Measurements from ENCODE around the gene PIK3IP1.

Gene PIK3IP1

GRCh38 chr22:31340360-31340759 is 48.1 kb upstream of the PIK3IP1 start:
- Histone ChIP-seq H3K79me2 (ENCODE audit: insufficient read depth, low read length) (peaks cover 58% of the 10 kb centered on the region), H3K36me3 (ENCODE audit: low read length) (peaks cover 1% of the 10 kb centered on the region; the same call in 1 of the 2 replicates), H3K27ac (ENCODE audit: low read depth, low read length) (no peak overlapping the region)

GRCh38 chr22:31339148-31339832 is 47.0 kb upstream of the PIK3IP1 start:
- Histone ChIP-seq H3K27me3 (ENCODE audit: low read length) (no peaks in the 10 kb centered on the region), H3K79me2 (ENCODE audit: insufficient read depth, low read length) (peaks cover 47% of the 10 kb centered on the region), H4K20me1 (ENCODE audit: low read depth, low read length) (no peaks in the 10 kb centered on the region), H3K27ac (ENCODE audit: low read depth, low read length) (no peak overlapping the region), H3K9ac (ENCODE audit: low read length) (no peak overlapping the region), H3K4me2 (ENCODE audit: low read depth, low read length, poor library complexity, severe bottlenecking) (no peak overlapping the region), H3F3A (ENCODE audit: insufficient read depth) (0 out of 2 replicates have a peak, but pooled peaks cover 10% of the 10 kb centered on the region), H3K9me3 (ENCODE audit: insufficient read depth, low read length) (no peaks in the 10 kb centered on the region), H3K4me3 (ENCODE audit: insufficient read depth, low read length, poor library complexity, severe bottlenecking) (no peak overlapping the region), H3K9me2 (replicated peaks; ENCODE audit: insufficient read depth, low read length) (no peaks in the 10 kb centered on the region), H2AFZ (ENCODE audit: low read depth, low read length, severe bottlenecking) (no peak overlapping the region), H3K36me3 (ENCODE audit: low read length) (peaks cover 5% of the 10 kb centered on the region)
- TF ChIP-seq CTCF (IDR thresholded peaks at IDR 0.05; ENCODE audit: insufficient read depth, low read length, poor library complexity, severe bottlenecking) (no peak), EZH2phosphoT487 (conservative IDR thresholded peaks at IDR 0.05; ENCODE audit: low read length) (no peak)

More at GRCh38 chr22:31340360-31340759, 48.1 kb upstream of the PIK3IP1 start:
- no peak overlapping the region for H2AFZ ChIP-seq (ENCODE audit: low read depth, low read length, severe bottlenecking)
- no peak overlapping the region for H3K4me3 ChIP-seq (ENCODE audit: insufficient read depth, low read length, poor library complexity, severe bottlenecking)
- TF ChIP-seq EZH2phosphoT487 (conservative IDR thresholded peaks at IDR 0.05; ENCODE audit: low read length), result no peak
- no peaks in the 10 kb centered on the region for H3K27me3 ChIP-seq (ENCODE audit: low read length)
- H3K9me3 ChIP-seq (ENCODE audit: insufficient read depth, low read length), result no peaks in the 10 kb centered on the region
- H3F3A ChIP-seq (ENCODE audit: insufficient read depth), result 0 out of 2 replicates have a peak, but pooled peaks cover 10% of the 10 kb centered on the region
- H4K20me1 ChIP-seq (ENCODE audit: low read depth, low read length), result no peaks in the 10 kb centered on the region
- no peak overlapping the region for H3K9ac ChIP-seq (ENCODE audit: low read length)
- no peaks in the 10 kb centered on the region for H3K9me2 ChIP-seq (replicated peaks; ENCODE audit: insufficient read depth, low read length)
- no peak overlapping the region for H3K4me2 ChIP-seq (ENCODE audit: low read depth, low read length, poor library complexity, severe bottlenecking)

GRCh38 chr22:31337178-31337577 is 44.9 kb upstream of the PIK3IP1 start:
- Histone ChIP-seq H3F3A (ENCODE audit: insufficient read depth) (no peaks in the 10 kb centered on the region), H3K27me3 (ENCODE audit: low read length) (no peaks in the 10 kb centered on the region), H3K9me2 (replicated peaks; ENCODE audit: insufficient read depth, low read length) (no peaks in the 10 kb centered on the region), H3K9me3 (ENCODE audit: insufficient read depth, low read length) (no peaks in the 10 kb centered on the region), H3K9ac (ENCODE audit: low read length) (no peak overlapping the region), H2AFZ (ENCODE audit: low read depth, low read length, severe bottlenecking) (no peak overlapping the region), H3K27ac (ENCODE audit: low read depth, low read length) (no peak overlapping the region), H3K36me3 (ENCODE audit: low read length) (peaks cover 11% of the 10 kb centered on the region), H4K20me1 (ENCODE audit: low read depth, low read length) (no peaks in the 10 kb centered on the region), H3K4me2 (ENCODE audit: low read depth, low read length, poor library complexity, severe bottlenecking) (no peak overlapping the region), H3K4me3 (ENCODE audit: insufficient read depth, low read length, poor library complexity, severe bottlenecking) (no peak overlapping the region), H3K79me2 (ENCODE audit: insufficient read depth, low read length) (peaks cover 27% of the 10 kb centered on the region)
- TF ChIP-seq CTCF (IDR thresholded peaks at IDR 0.05; ENCODE audit: insufficient read depth, low read length, poor library complexity, severe bottlenecking) (no peak), EZH2phosphoT487 (conservative IDR thresholded peaks at IDR 0.05; ENCODE audit: low read length) (no peak)

- no peak for TF ChIP-seq EZH2phosphoT487 (conservative IDR thresholded peaks at IDR 0.05; ENCODE audit: low read length)
- TF ChIP-seq CTCF (IDR thresholded peaks at IDR 0.05; ENCODE audit: insufficient read depth, low read length, poor library complexity, severe bottlenecking), result no peak
- H4K20me1 ChIP-seq (ENCODE audit: low read depth, low read length), result no peaks in the 10 kb centered on the region
- peaks cover 9% of the 10 kb centered on the region for H3K79me2 ChIP-seq (ENCODE audit: insufficient read depth, low read length)
- peaks cover 13% of the 10 kb centered on the region for H3K36me3 ChIP-seq (ENCODE audit: low read length)
- H3K27me3 ChIP-seq (ENCODE audit: low read length), result no peaks in the 10 kb centered on the region
- no peak overlapping the region for H3K4me3 ChIP-seq (ENCODE audit: insufficient read depth, low read length, poor library complexity, severe bottlenecking)
- no peaks in the 10 kb centered on the region for H3K9me3 ChIP-seq (ENCODE audit: insufficient read depth, low read length)
- no peaks in the 10 kb centered on the region for H3F3A ChIP-seq (ENCODE audit: insufficient read depth)
- no peak overlapping the region for H3K9ac ChIP-seq (ENCODE audit: low read length)
- H3K27ac ChIP-seq (ENCODE audit: low read depth, low read length), result no peak overlapping the region
- no peak overlapping the region for H2AFZ ChIP-seq (ENCODE audit: low read depth, low read length, severe bottlenecking)
- H3K4me2 ChIP-seq (ENCODE audit: low read depth, low read length, poor library complexity, severe bottlenecking), result no peak overlapping the region
- no peaks in the 10 kb centered on the region for H3K9me2 ChIP-seq (replicated peaks; ENCODE audit: insufficient read depth, low read length)
Observed at GRCh38 chr22:31334329-31334728, 42.0 kb upstream of the PIK3IP1 start.

All from SU-DHL-6 (cell line).